Measurements from ENCODE around the gene RCC2. TPM values are rescaled to one million over a fixed set of nuclear protein-coding genes. Genes with fewer than 3 reads are reported as not detected.

The RCC2 gene
- total RNA-seq, 4 donors from 2014 or later, result 11.8 to 50.4 (median 25.7) TPM

GRCh38 chr1:17404034-17404684 lies 35.3 kb downstream of the RCC2 start:
- Histone ChIP-seq H3K9me3 (no peaks in the 10 kb centered on the region), H3K27ac (no peak overlapping the region), H3K4me1 (no peaks in the 10 kb centered on the region), H3K4me3 (no peak overlapping the region), H3K27me3 (no peaks in the 10 kb centered on the region), H3K36me3 (no peaks in the 10 kb centered on the region)
- no peak for TF ChIP-seq POLR2A (IDR thresholded peaks at IDR 0.05)
- TF ChIP-seq, protein P1, sequence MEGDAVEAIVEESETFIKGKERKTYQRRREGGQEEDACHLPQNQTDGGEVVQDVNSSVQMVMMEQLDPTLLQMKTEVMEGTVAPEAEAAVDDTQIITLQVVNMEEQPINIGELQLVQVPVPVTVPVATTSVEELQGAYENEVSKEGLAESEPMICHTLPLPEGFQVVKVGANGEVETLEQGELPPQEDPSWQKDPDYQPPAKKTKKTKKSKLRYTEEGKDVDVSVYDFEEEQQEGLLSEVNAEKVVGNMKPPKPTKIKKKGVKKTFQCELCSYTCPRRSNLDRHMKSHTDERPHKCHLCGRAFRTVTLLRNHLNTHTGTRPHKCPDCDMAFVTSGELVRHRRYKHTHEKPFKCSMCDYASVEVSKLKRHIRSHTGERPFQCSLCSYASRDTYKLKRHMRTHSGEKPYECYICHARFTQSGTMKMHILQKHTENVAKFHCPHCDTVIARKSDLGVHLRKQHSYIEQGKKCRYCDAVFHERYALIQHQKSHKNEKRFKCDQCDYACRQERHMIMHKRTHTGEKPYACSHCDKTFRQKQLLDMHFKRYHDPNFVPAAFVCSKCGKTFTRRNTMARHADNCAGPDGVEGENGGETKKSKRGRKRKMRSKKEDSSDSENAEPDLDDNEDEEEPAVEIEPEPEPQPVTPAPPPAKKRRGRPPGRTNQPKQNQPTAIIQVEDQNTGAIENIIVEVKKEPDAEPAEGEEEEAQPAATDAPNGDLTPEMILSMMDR (IDR thresholded peaks at IDR 0.05), result no peak
- DNase-seq, result no peak
- intact Hi-C loops (cut with DNase I; ENCODE audit: low total_unique reads), result no loop called here

DNA sequence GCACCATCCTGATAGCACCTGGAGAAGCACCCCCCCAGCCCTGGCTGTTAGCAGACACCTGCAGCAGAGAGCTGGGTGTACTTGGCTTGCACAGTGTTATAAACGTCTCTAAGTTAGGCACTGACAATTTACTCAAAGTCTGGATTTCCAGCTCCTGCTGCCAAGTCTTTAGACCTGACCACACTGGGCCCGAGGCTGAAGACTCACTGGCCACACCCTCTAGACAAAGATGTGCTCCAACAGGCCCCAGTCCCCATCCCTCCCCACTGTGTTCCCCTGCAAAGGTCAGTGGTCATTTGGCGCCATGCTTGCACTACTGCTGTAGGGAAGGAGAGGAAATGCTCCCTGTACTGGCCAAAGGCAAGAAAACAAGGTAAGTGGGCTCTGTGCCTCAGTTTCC lies 36.4 kb downstream of the RCC2 start:
- H3K4me1 ChIP-seq, result no peaks in the 10 kb centered on the region
- H3K36me3 ChIP-seq, result no peaks in the 10 kb centered on the region
- no peak overlapping the region for H3K27ac ChIP-seq
- no peaks in the 10 kb centered on the region for H3K9me3 ChIP-seq
- H3K4me3 ChIP-seq, result no peak overlapping the region
- TF ChIP-seq POLR2A (IDR thresholded peaks at IDR 0.05), result no peak
- TF ChIP-seq, protein P1 (IDR thresholded peaks at IDR 0.05), result no peak
- no peak for DNase-seq
- no peaks in the 10 kb centered on the region for H3K27me3 ChIP-seq
- intact Hi-C loops (cut with DNase I; ENCODE audit: low total_unique reads), result no loop called here

- TF ChIP-seq POLR2A (IDR thresholded peaks at IDR 0.05), result no peak
- intact Hi-C loops (cut with DNase I; ENCODE audit: low total_unique reads), result no loop called here
- H3K27ac ChIP-seq, result no peak overlapping the region
- H3K36me3 ChIP-seq, result no peaks in the 10 kb centered on the region
- no peak overlapping the region for H3K4me3 ChIP-seq
- H3K27me3 ChIP-seq, result no peaks in the 10 kb centered on the region
- no peaks in the 10 kb centered on the region for H3K9me3 ChIP-seq
- H3K4me1 ChIP-seq, result no peaks in the 10 kb centered on the region
- no peak for DNase-seq
Measured at GRCh38 chr1:17401841-17402240, 37.6 kb downstream of the RCC2 start.

DNA sequence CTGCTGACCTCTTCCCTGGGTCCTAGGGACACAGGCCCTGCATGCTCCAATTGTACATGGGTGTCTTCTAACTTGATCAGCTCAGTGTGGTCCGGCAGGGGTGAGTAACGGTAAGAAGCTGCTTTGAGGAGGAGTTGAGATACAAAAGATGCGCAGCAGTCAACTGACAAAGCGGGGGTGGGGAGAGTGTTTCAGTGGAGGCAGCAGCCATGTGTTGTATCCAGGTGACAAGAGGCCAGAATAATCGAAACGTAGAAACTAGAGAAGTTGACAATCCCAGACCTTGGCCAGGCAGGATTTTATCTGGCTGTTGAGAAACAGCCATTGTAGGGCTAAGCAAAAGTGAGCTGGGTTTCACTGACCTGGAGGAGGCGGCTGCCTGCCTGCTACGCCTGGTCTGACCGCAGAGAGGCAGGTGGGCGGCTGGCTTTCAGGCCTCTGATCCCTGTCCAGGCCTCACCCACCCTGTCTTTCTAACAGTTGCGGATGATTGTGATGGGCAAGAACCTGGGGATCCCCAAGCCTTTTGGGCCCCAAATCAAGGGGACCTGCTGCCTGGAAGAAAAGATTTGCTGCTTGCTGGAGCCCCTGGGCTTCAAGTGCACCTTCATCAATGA lies 38.6 kb downstream of the RCC2 start:
- Histone ChIP-seq H3K4me3 (no peak overlapping the region), H3K27me3 (no peaks in the 10 kb centered on the region)
- TF ChIP-seq POLR2A (IDR thresholded peaks at IDR 0.05), result no peak

DNA sequence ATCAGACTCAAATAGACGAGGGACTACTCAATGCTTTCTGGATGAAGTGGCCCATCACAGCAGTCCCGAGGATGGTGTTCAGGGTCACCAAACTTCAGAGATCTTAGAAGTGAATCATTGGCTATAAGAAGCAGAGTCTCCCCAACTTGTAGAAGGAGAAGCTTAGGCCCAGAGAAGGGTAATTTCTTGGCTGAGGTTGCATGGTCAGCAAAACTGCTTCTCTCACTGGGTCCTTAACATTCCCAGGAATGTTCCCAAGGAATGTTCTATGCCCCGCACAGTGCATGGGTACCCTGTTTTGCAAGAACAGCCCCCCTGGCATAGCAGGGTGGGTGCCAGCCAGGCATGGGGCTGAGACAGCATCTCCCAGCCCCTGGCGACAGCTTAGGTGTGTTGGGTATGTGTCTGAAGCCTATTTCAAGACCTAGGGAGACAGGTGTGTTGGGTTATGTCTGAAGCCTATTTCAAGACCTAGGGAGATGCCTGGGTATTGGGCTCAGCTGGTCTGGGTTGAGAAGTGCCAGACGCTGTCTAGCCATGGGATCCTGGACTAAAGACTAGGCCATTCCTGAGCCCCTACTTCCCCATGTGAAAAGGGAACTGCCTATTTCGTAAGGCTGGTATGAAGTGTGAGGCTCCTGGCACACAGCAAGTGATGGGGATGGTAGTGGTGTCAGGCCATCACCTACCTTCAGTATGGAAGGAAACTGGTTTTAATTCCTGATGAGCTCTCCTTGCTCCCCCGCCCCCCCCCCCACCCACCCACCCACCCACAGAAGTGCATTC lies 41.4 kb downstream of the RCC2 start:
- no peak overlapping the region for H3K4me3 ChIP-seq
- TF ChIP-seq, protein P1 (IDR thresholded peaks at IDR 0.05), result no peak
- TF ChIP-seq POLR2A (IDR thresholded peaks at IDR 0.05), result no peak
- H3K4me1 ChIP-seq, result no peaks in the 10 kb centered on the region

More for the DNA sequence above, 38.6 kb downstream of the RCC2 start:
- Histone ChIP-seq H3K27ac (no peak overlapping the region), H3K36me3 (no peaks in the 10 kb centered on the region), H3K9me3 (no peaks in the 10 kb centered on the region), H3K4me1 (no peaks in the 10 kb centered on the region)
- intact Hi-C loops (cut with DNase I; ENCODE audit: low total_unique reads), result no loop called here
- DNase-seq, result no peak

GRCh38 chr1:17393230-17393629 lies 46.2 kb downstream of the RCC2 start:
- no peaks in the 10 kb centered on the region for H3K27me3 ChIP-seq
- no peak overlapping the region for H3K4me3 ChIP-seq
- TF ChIP-seq, protein P1 (IDR thresholded peaks at IDR 0.05), result no peak
- no peak for TF ChIP-seq POLR2A (IDR thresholded peaks at IDR 0.05)
- no peak overlapping the region for H3K27ac ChIP-seq
- H3K36me3 ChIP-seq, result no peaks in the 10 kb centered on the region
- no peaks in the 10 kb centered on the region for H3K4me1 ChIP-seq
- no peak for DNase-seq
- H3K9me3 ChIP-seq, result no peaks in the 10 kb centered on the region
- intact Hi-C loops (cut with DNase I; ENCODE audit: low total_unique reads), result no loop called here

More for the DNA sequence above, 41.4 kb downstream of the RCC2 start:
- Histone ChIP-seq H3K9me3 (no peaks in the 10 kb centered on the region), H3K27ac (no peak overlapping the region), H3K36me3 (no peaks in the 10 kb centered on the region), H3K27me3 (no peaks in the 10 kb centered on the region)
- DNase-seq, result no peak
- intact Hi-C loops (cut with DNase I; ENCODE audit: low total_unique reads), result no loop called here

Data from uterus (tissue), 4 donors.